MM.1S (cell line): ENCODE results near the gene SCRN2.

Experiments
- EZH2 ChIP-seq: fragments of 300-600 bp; sonication (generic); optimal IDR thresholded peaks from 2 replicates; pipeline ENCODE3; 2017; ENCODE audit warnings: low read depth, mild to moderate bottlenecking, antibody characterized with exemption, low read length, mixed read lengths
- EZH2phosphoT487 ChIP-seq: fragments of 300-600 bp; sonication (generic); IDR thresholded peaks from 2 replicates; pipeline ENCODE4 v1.6.1; 2018; ENCODE audit warnings: antibody characterized with exemption, low read length
- TF ChIP-seq, protein P1 (sequence below): fragments of 300-600 bp; sonication (generic); IDR thresholded peaks from 2 replicates; pipeline ENCODE4 v1.5.1; 2016; ENCODE audit warnings: antibody characterized with exemption, low read length, mixed read lengths

DNA sequence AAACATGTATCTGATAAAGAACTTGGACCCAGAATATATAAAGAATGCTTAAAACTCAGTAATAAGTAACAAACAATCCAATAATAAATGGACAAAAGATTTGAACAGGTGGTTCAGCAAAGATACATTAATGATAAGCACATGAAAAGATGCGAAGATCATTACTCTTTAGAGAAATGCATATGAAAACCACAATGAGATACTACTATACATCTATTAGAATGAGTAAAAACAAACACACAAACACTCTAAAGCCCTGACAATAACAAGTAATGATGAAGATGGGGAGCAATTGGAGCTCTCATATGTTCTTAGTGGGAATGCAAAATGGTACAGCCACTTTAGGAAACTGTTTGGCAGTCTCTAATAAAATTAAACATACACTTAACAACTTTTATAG is 48.6 kb downstream of the SCRN2 start:
- TF ChIP-seq, protein P1, sequence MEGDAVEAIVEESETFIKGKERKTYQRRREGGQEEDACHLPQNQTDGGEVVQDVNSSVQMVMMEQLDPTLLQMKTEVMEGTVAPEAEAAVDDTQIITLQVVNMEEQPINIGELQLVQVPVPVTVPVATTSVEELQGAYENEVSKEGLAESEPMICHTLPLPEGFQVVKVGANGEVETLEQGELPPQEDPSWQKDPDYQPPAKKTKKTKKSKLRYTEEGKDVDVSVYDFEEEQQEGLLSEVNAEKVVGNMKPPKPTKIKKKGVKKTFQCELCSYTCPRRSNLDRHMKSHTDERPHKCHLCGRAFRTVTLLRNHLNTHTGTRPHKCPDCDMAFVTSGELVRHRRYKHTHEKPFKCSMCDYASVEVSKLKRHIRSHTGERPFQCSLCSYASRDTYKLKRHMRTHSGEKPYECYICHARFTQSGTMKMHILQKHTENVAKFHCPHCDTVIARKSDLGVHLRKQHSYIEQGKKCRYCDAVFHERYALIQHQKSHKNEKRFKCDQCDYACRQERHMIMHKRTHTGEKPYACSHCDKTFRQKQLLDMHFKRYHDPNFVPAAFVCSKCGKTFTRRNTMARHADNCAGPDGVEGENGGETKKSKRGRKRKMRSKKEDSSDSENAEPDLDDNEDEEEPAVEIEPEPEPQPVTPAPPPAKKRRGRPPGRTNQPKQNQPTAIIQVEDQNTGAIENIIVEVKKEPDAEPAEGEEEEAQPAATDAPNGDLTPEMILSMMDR = no peak
- TF ChIP-seq EZH2phosphoT487 (no peak), EZH2 (no peak)
